Parathyroid adenoma (tissue), 2 donors: ENCODE results near the gene SCGB1C2.

ENCODE experiments used
- H2AFZ ChIP-seq: fragments of 300-600 bp; sonication (generic); one replicate; pipeline ENCODE4 v1.7.0; 2017; ENCODE audit warnings: antibody characterized with exemption, mild to moderate bottlenecking
- H3K27ac ChIP-seq: fragments of 300-600 bp; sonication (generic); one replicate; pipeline ENCODE4 v1.7.0; 2017
- H3K27me3 ChIP-seq: fragments of 300-600 bp; sonication (generic); one replicate; pipeline ENCODE4 v1.7.0; 2017; ENCODE audit warnings: low read length; ENCODE audit not compliant: control insufficient read depth, insufficient read depth
- H3K36me3 ChIP-seq: fragments of 300-600 bp; sonication (generic); one replicate; pipeline ENCODE4 v1.7.0; 2017; ENCODE audit warnings: low read length; ENCODE audit not compliant: control insufficient read depth, insufficient read depth
- H3K4me1 ChIP-seq: fragments of 300-600 bp; sonication (generic); one replicate; pipeline ENCODE4 v1.7.0; 2017; ENCODE audit warnings: control low read depth
- H3K4me2 ChIP-seq: fragments of 300-600 bp; sonication (generic); one replicate; pipeline ENCODE4 v1.7.0; 2017; ENCODE audit warnings: low read length
- H3K4me3 ChIP-seq: fragments of 300-600 bp; sonication (generic); one replicate; pipeline ENCODE4 v1.7.0; 2017; ENCODE audit warnings: low read depth, low read length
- H3K79me2 ChIP-seq: fragments of 300-600 bp; sonication (generic); one replicate; pipeline ENCODE4 v1.7.0; 2017; ENCODE audit warnings: control low read depth
- H3K9ac ChIP-seq: fragments of 300-600 bp; sonication (generic); one replicate; pipeline ENCODE4 v1.7.0; 2017; ENCODE audit warnings: mild to moderate bottlenecking
- H3K9me3 ChIP-seq: fragments of 300-600 bp; sonication (generic); one replicate; pipeline ENCODE4 v1.7.0; 2017; ENCODE audit warnings: low read length; ENCODE audit not compliant: control insufficient read depth
- TF ChIP-seq, protein P1 (sequence below): fragments of 300-600 bp; sonication (generic); IDR thresholded peaks from one replicate; pipeline ENCODE4 v1.7.0; 2017; ENCODE audit warnings: antibody characterized with exemption, mild to moderate bottlenecking
- donor health status: primary hyperparathyroidism.

SCGB1C2 gene

DNA sequence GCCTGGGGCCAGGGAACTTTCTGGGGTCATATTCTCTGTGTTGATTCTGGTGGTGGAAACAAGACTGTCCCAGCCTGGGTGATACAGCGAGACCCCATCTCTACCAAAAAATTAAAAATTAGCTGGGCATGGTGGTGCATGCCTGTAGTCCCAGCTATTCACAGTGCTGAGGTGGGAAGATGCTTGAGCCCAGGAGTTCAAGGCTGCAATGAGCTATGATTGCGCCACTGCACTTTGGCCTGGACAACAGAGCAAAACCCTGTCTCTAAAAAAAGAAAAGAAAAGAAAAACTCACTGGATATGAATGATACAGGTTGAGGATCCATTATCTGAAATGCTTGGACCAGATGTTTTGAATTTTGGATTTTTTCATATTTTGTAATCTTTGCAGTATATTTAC, 13.6 kb downstream of the SCGB1C2 start:
- no peaks in the 10 kb centered on the region for H3K36me3 ChIP-seq
- no peaks in the 10 kb centered on the region for H3K4me1 ChIP-seq
- H3K27me3 ChIP-seq = no peaks in the 10 kb centered on the region
- no peak overlapping the region for H3K4me2 ChIP-seq
- no peak overlapping the region for H3K4me3 ChIP-seq
- no peaks in the 10 kb centered on the region for H3K9me3 ChIP-seq
- no peak overlapping the region for H3K9ac ChIP-seq
- H2AFZ ChIP-seq = no peak overlapping the region
- TF ChIP-seq, protein P1, sequence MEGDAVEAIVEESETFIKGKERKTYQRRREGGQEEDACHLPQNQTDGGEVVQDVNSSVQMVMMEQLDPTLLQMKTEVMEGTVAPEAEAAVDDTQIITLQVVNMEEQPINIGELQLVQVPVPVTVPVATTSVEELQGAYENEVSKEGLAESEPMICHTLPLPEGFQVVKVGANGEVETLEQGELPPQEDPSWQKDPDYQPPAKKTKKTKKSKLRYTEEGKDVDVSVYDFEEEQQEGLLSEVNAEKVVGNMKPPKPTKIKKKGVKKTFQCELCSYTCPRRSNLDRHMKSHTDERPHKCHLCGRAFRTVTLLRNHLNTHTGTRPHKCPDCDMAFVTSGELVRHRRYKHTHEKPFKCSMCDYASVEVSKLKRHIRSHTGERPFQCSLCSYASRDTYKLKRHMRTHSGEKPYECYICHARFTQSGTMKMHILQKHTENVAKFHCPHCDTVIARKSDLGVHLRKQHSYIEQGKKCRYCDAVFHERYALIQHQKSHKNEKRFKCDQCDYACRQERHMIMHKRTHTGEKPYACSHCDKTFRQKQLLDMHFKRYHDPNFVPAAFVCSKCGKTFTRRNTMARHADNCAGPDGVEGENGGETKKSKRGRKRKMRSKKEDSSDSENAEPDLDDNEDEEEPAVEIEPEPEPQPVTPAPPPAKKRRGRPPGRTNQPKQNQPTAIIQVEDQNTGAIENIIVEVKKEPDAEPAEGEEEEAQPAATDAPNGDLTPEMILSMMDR = no peak
- H3K27ac ChIP-seq = no peak overlapping the region
- H3K79me2 ChIP-seq = no peaks in the 10 kb centered on the region

GRCh38 chr17:151886-152859, 14.8 kb downstream of the SCGB1C2 start:
- no peak overlapping the region for H3K9ac ChIP-seq
- H3K27ac ChIP-seq = no peak overlapping the region
- TF ChIP-seq, protein P1 = no peak
- H3K79me2 ChIP-seq = no peaks in the 10 kb centered on the region
- no peaks in the 10 kb centered on the region for H3K4me1 ChIP-seq
- no peaks in the 10 kb centered on the region for H3K9me3 ChIP-seq
- no peaks in the 10 kb centered on the region for H3K27me3 ChIP-seq
- H2AFZ ChIP-seq = no peak overlapping the region
- H3K4me3 ChIP-seq = no peak overlapping the region
- no peaks in the 10 kb centered on the region for H3K36me3 ChIP-seq
- H3K4me2 ChIP-seq = no peak overlapping the region

- no peaks in the 10 kb centered on the region for H3K36me3 ChIP-seq
- H3K9ac ChIP-seq = no peak overlapping the region
- H3K79me2 ChIP-seq = no peaks in the 10 kb centered on the region
- H3K27ac ChIP-seq = no peak overlapping the region
- no peak overlapping the region for H2AFZ ChIP-seq
- H3K4me2 ChIP-seq = no peak overlapping the region
- H3K4me1 ChIP-seq = no peaks in the 10 kb centered on the region
- H3K27me3 ChIP-seq = no peaks in the 10 kb centered on the region
- no peaks in the 10 kb centered on the region for H3K9me3 ChIP-seq
- TF ChIP-seq, protein P1 = no peak
- no peak overlapping the region for H3K4me3 ChIP-seq
These were observed 15.6 kb downstream of the SCGB1C2 start for GRCh38 chr17:152860-153420.

DNA sequence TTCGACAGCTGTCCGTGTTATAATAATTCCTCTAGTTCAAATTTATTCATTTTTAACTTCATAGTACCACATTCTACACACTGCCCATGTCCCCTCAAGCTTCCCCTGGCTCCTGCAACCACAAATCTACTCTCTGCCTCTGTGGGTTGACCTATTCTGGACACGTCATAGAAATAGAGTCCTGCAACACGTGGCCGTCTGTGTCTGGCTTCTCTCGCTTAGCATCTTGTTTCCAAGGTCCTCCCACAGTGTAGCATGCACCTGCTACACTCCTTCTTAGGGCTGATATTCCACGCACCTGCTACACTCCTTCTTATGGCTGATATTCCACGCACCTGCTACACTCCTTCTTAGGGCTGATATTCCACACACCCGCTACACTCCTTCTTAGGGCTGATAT, 16.5 kb downstream of the SCGB1C2 start:
- no peaks in the 10 kb centered on the region for H3K36me3 ChIP-seq
- H2AFZ ChIP-seq = no peak overlapping the region
- no peak overlapping the region for H3K27ac ChIP-seq
- no peaks in the 10 kb centered on the region for H3K4me1 ChIP-seq
- no peaks in the 10 kb centered on the region for H3K79me2 ChIP-seq
- no peaks in the 10 kb centered on the region for H3K9me3 ChIP-seq
- no peak overlapping the region for H3K4me2 ChIP-seq
- no peak overlapping the region for H3K4me3 ChIP-seq
- TF ChIP-seq, protein P1 = no peak
- H3K27me3 ChIP-seq = no peaks in the 10 kb centered on the region
- H3K9ac ChIP-seq = no peak overlapping the region
